ENCODE data around the gene HIBADH.

DNA sequence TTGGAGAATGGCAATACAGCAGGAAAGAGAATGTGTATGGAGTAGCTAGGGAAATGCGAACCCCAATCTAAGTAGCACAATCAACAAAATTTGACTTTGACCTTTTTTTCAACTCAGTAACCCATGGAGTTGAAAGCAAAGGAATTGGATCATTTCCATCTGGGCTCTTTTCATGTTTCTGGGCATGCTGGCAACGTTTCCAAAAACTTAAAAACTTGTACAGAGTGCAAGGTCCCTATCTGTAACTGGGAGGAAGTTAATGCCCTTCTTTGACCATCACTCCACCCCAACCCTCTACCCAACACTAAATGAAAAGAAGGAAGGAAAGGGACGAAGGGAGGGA lies 1.3 kb upstream of the HIBADH start:
- TF ChIP-seq CTCF (IDR thresholded peaks at IDR 0.05) (no peak), POLR2A (IDR thresholded peaks at IDR 0.05) (no peak)
